GM12878 (cell line): Measurements from ENCODE around the gene NIN.

Experiments
- HDAC6 ChIP-seq: fragments of 200-600 bp; sonication (generic); IDR thresholded peaks from one replicate; pipeline ENCODE4 v1.8.0; 2017; ENCODE audit warnings: antibody characterized with exemption; ENCODE audit not compliant: unreplicated experiment
- SUPT20H ChIP-seq: IDR thresholded peaks from 2 replicates; pipeline ENCODE4 v1.6.1; 2011; ENCODE audit warnings: low read depth, mild to moderate bottlenecking, low read length, moderate library complexity, borderline replicate concordance; ENCODE audit not compliant: control insufficient read depth
- YY1 ChIP-seq: IDR thresholded peaks from 2 replicates; pipeline ENCODE4 v1.6.1; 2011; ENCODE audit warnings: low read depth, mild to moderate bottlenecking, low read length
- ZNF24 ChIP-seq: fragments of 450-650 bp; IDR thresholded peaks from 2 replicates; pipeline ENCODE4 v1.6.1; 2017; ENCODE audit warnings: antibody characterized with exemption, mild to moderate bottlenecking
- TF ChIP-seq, protein P1 (sequence below): IDR thresholded peaks from 2 replicates; pipeline ENCODE4 v1.6.1; 2011; ENCODE audit warnings: low read depth, mild to moderate bottlenecking, low read length, moderate library complexity, borderline replicate concordance; ENCODE audit errors: extremely low read depth

- TF ChIP-seq ZNF24 (no peak), YY1 (no peak), SUPT20H (no peak), HDAC6 (no peak)
- TF ChIP-seq, protein P1, sequence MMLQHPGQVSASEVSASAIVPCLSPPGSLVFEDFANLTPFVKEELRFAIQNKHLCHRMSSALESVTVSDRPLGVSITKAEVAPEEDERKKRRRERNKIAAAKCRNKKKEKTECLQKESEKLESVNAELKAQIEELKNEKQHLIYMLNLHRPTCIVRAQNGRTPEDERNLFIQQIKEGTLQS, result no peak
These were observed 25.6 kb downstream of the NIN start for GRCh38 chr14:50805396-50805795.
